ENCODE data around the gene FARS2.

GRCh38 chr6:5679691-5680090 is 418.4 kb downstream of the FARS2 start:
- TF ChIP-seq GATA2 (IDR thresholded peaks at IDR 0.05; ENCODE audit: low read depth, low read length) (no peak), GATA3 (IDR thresholded peaks at IDR 0.05; ENCODE audit: low read depth, low read length) (no peak)
